HT-29 (cell line): Measurements from ENCODE around the gene GTF2H4. TPM values are rescaled to one million over a fixed set of nuclear protein-coding genes. Genes with fewer than 3 reads are reported as not detected.

Experiments
- DNase-seq: peaks from one replicate; pipeline ENCODE4 v3.0.0-alpha.2; 2015; ENCODE audit warnings: low spot score
- total RNA-seq: library from RNA; depleted of rRNA; stranded (reverse); fragments of >200 nt; shearing (Covaris generic); gene quantifications from 2 replicates; pipeline ENCODE4 v1.2.3, GENCODE V29; 2014

GTF2H4 gene
- total RNA-seq, 1 experiment from 2014 or later = 20.2 TPM

GRCh38 chr6:30882759-30883684 is 25.0 kb upstream of the GTF2H4 start:
- peak; percentile 81 for DNase-seq

GRCh38 chr6:30883685-30884520 is 24.1 kb upstream of the GTF2H4 start, which contains the start of gene DDR1:
Gene DDR1, plus strand, starts transcription at chr6:30884519. Its CDS starts 4,211 bp downstream, at chr6:30888730.
- peak; percentile 72 for DNase-seq

- peak; percentile 66 for DNase-seq
Observed at GRCh38 chr6:30884521-30885480, 23.2 kb upstream of the GTF2H4 start.

DNA sequence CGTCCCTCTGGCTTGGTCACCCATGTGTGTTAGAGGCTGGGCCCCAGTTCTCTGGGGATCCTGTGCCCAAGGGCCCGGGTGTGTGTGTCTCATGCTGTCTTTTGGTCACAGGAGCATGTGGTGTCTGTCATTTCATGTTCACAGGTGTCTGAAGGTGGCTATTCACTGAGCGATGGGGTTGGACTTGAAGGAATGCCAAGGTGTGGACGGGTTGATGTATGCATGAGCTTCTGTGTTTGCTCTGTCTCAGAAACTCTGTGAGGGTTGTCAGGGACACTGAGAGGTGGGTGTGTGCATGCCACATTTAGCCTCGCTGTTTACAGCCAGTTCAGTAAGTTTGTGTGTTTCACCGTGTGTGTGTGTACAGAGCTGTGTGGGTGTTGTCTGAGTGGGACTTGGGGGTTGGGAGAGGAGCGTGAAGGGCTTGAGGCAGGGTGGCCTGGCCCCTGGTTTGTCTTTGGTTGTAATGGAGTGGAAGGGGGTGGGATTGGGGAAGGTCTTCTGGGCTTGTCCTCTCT is 22.5 kb upstream of the GTF2H4 start:
- DNase-seq = peak; percentile 87

GRCh38 chr6:30885999-30886896 is 21.8 kb upstream of the GTF2H4 start:
- DNase-seq = peak; percentile 90

GRCh38 chr6:30886897-30887255 is 21.1 kb upstream of the GTF2H4 start:
- no peak for DNase-seq

DNA sequence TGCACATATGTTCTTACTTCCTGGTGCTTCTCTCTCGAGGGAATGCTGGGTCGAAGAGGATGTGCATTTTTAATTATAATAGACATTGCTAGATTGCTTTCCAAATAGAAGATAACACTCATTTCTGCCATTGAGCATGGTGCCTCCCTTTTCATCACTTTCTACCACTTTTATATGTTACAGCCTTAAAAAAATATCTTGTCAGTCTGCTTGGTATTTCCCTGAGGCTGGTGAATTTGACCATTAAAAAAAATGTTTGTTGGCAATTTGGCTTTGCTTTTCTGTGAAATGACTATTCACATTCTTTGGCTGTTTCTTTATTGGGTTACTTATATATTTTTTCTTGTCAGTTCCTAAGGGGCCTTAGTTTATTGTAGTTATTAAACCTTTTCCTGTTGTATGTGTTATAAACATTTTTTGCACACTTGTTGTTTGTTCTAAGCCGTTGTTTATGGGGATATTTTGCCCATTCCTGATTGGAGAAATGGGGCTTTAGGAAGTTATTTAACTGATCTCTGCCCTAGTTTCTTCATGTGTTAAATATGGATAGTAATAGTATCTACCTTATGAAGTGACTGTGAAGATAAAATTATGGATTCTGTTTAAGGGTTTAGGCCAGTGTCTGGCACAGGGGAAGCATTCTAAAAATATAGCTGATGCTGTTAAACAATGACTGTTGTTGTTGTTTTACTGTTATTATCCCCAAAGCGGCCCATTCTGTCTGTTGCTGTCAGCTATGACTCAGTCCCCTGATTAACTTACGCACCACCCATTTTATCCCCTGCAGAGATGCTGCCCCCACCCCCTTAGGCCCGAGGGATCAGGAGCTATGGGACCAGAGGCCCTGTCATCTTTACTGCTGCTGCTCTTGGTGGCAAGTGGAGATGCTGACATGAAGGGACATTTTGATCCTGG is 19.8 kb upstream of the GTF2H4 start:
- no peak for DNase-seq

DNA sequence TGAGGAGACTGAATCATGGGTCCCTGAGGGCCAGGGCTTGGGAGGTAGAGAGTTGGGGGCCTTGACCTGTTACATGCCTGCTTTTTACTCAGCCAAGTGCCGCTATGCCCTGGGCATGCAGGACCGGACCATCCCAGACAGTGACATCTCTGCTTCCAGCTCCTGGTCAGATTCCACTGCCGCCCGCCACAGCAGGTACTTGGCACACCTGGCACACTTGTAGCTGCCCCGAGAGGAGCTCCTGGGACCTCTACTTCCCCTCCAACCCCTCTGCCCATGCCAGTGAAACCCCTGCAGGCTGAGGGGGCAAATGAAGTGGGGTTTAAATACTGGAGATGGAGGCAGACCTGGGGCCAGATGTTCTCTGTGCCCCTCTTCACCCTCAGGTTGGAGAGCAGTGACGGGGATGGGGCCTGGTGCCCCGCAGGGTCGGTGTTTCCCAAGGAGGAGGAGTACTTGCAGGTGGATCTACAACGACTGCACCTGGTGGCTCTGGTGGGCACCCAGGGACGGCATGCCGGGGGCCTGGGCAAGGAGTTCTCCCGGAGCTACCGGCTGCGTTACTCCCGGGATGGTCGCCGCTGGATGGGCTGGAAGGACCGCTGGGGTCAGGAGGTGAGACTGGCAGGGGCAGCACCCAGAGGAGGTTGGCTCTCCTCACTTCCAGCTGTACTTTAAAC is 19.1 kb upstream of the GTF2H4 start:
- no peak for DNase-seq

- no peak for DNase-seq
Observed at GRCh38 chr6:30889496-30889885, 18.5 kb upstream of the GTF2H4 start.

DNA sequence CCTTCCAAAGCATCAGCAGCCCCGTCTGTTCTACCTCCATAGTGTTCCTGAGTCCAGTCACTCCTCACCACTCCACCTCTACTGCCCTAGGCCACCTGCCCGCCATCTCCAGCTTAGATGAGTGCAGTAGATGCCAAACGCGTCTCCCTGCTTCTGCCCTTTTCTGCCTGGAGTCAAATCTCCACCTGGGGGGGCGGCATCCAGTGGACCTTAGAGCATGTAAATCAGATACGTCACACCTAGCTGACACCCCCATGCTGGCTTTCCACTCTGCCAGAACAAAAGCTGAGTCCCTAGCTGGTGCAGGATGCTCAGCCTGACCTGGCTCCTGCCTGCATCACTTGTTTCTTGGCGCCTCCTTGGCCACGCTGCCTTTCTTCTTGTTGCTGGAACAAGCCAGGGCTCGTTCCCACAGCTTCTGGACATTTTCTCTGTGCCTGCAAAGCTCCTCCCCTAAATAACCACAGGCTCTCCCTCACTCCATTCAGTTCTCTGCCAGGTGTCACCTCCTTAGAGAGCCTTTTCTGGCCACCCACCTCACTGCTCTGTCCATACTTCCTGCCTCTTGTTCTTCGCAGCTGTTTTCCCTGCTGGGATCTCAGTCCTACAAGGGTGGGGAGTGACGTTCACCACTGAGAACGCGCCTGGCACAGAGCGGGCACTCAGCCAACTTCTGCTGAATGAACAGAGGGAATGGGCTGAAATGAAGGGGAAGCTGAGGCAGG is 17.9 kb upstream of the GTF2H4 start:
- no peak for DNase-seq

DNA sequence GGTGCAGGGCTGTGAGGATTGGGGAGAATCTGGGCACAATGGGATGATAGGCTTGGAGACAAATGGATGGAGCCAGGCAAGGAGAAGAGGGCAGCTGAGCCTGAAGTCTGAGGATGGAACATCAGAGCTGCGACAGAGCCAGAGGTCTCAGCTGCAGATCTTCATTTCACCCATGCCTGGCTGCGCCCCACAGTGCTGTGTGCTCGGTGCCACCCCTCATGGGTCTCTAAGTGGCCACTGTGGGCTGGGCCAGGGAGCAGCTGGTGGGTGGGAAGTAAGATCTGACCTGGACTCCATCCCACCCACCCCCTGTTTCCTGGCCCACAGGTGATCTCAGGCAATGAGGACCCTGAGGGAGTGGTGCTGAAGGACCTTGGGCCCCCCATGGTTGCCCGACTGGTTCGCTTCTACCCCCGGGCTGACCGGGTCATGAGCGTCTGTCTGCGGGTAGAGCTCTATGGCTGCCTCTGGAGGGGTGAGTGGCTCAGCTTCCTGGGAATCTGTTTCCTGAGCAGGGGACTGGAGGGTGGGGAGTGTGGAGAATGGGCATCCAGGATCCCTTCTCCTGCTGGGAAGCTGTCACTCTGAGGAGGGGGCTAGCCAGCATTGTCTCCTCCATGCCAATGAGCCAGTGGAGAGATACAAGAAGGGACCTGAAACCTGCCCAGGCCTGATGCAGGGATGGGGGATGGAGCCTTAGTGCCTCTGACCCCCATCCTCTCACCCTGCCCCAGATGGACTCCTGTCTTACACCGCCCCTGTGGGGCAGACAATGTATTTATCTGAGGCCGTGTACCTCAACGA is 17.2 kb upstream of the GTF2H4 start:
- no peak for DNase-seq

DNA sequence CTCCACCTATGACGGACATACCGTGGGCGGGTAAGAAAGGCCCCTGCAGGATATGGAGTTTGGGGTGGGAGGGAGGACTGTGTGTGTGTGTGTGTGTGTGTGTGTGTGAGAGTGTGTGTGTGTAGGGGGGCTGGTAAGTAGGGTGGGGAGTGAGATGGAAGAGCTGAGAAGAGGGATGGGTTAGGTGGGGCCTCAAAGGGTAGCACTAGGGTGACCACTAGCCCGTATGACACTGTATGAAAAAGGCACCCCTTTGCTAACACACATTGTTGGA is 16.6 kb upstream of the GTF2H4 start:
- no peak for DNase-seq

GRCh38 chr6:30891816-30892538 is 16.0 kb upstream of the GTF2H4 start:
- no peak for DNase-seq

- DNase-seq = no peak
Observed at GRCh38 chr6:30893001-30893591, 14.9 kb upstream of the GTF2H4 start.

DNA sequence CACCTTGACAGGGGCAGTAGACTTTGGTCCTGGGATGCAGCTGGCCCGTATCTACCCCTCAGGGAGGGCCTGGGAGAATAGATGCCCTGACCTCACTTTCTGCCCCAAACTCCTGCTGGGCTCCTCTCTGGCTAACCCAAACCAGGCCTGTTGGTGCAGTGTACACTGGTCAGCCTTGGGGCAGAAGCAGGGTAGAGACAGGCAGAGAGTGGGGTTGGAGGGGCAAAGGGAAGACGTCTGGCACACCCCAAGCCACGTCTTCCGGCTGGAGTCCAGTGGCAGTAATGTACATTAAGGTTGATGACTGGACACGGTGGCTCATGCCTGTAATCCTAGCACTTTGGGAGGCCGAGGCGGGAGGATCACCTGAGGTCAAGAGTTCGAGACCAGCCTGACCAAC is 14.3 kb upstream of the GTF2H4 start:
- no peak for DNase-seq

GRCh38 chr6:30894381-30894780 is 13.6 kb upstream of the GTF2H4 start:
- DNase-seq = no peak
